BE2C (cell line): ENCODE data around the gene OR4D1.
"Not testable (repeated sequence)": the region's sequence is repeated elsewhere in the genome, so short reads cannot be mapped to it uniquely, and the experiment has no call there.

Experiments
- DNase-seq: peaks from one replicate; pipeline ENCODE4 v3.0.0-alpha.2; 2020
- H3K27me3 ChIP-seq: fragments of 250-450 bp; sonication (Bioruptor Pico); 2 replicates; pipeline ENCODE4 v1.5.1; 2020; ENCODE audit warnings: mild to moderate bottlenecking
- H3K36me3 ChIP-seq: fragments of 250-450 bp; sonication (Bioruptor Pico); 2 replicates; pipeline ENCODE4 v1.5.1; 2020; ENCODE audit warnings: mild to moderate bottlenecking
- H3K4me1 ChIP-seq: fragments of 250-450 bp; sonication (Bioruptor Pico); 2 replicates; pipeline ENCODE4 v1.5.1; 2020
- H3K4me3 ChIP-seq: 2 replicates; pipeline ENCODE4 v1.5.1; 2011; ENCODE audit warnings: low read depth, low read length
- H3K9me3 ChIP-seq: fragments of 250-450 bp; sonication (Bioruptor Pico); 2 replicates; pipeline ENCODE4 v1.5.1; 2020
- CTCF ChIP-seq: IDR thresholded peaks from 2 replicates; pipeline ENCODE4 v1.5.1; 2012; ENCODE audit warnings: mild to moderate bottlenecking, low read depth, low read length

The OR4D1 gene

DNA sequence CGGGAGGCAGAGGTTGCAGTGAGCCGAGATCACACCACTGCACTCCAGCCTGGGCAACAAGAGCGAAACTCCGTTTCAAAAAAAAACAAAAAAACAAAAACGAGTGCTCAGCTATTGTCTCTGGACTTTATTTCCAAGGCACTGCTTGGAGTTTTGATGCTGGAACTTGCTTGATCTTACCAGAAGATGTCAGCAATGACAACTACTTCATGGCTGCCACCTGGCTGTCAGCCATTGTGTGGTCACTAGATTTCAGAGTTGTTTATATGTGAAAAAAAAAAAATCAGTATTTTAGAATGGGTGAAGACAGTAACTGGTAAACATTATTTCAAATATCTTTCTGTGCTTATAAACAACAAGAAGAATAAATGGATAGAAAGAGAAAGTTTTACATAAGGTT is 26.3 kb upstream of the OR4D1 start:
- H3K36me3 ChIP-seq = no peaks in the 10 kb centered on the region
- no peak overlapping the region for H3K4me3 ChIP-seq
- no peaks in the 10 kb centered on the region for H3K4me1 ChIP-seq
- H3K27me3 ChIP-seq = peaks cover 53% of the 10 kb centered on the region
- peak; percentile 60 for TF ChIP-seq CTCF
- H3K9me3 ChIP-seq = no peaks in the 10 kb centered on the region
- peak; percentile 23 for DNase-seq

GRCh38 chr17:58127846-58128245 is 20.3 kb upstream of the OR4D1 start:
- Histone ChIP-seq H3K9me3 (no peaks in the 10 kb centered on the region), H3K4me1 (no peaks in the 10 kb centered on the region), H3K27me3 (peaks cover 57% of the 10 kb centered on the region), H3K4me3 (no peak overlapping the region), H3K36me3 (no peaks in the 10 kb centered on the region)
- no peak for TF ChIP-seq CTCF
- DNase-seq = no peak

- H3K9me3 ChIP-seq, DNase-seq, H3K4me3 ChIP-seq, H3K36me3 ChIP-seq, H3K4me1 ChIP-seq: not testable (repeated sequence)
- H3K27me3 ChIP-seq = peaks cover 63% of the 10 kb centered on the region
Measured at GRCh38 chr17:58132697-58133096, 15.5 kb upstream of the OR4D1 start.

GRCh38 chr17:58136669-58137279 is 11.4 kb upstream of the OR4D1 start:
- DNase-seq = peak; percentile 49
- peak; percentile 77 for TF ChIP-seq CTCF

DNA sequence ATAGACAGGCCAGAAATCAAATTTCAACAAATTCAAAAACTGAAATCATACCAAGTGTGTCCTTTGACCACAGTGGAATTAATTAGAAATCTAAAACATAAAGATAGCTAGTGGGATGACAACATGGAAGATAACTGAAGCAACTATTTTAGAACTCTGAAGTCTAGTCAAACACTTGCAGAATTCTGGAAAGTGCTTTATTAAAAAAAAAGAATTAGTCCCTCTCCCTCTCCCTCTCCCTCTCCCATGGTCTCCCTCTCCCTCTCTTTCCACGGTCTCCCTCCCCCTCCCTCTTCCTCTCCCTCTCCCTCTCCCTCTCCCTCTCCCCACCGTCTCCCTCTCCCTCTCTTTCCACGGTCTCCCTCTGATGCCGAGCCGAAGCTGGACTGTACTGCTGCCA is 6.7 kb upstream of the OR4D1 start:
- H3K27me3 ChIP-seq = peaks cover 62% of the 10 kb centered on the region
- no peak for TF ChIP-seq CTCF
- no peak for DNase-seq

More at GRCh38 chr17:58136669-58137279, 11.4 kb upstream of the OR4D1 start:
- Histone ChIP-seq H3K4me1 (no peaks in the 10 kb centered on the region), H3K9me3 (no peaks in the 10 kb centered on the region), H3K36me3 (no peaks in the 10 kb centered on the region), H3K27me3 (peaks cover 76% of the 10 kb centered on the region), H3K4me3 (no peak overlapping the region)

DNA sequence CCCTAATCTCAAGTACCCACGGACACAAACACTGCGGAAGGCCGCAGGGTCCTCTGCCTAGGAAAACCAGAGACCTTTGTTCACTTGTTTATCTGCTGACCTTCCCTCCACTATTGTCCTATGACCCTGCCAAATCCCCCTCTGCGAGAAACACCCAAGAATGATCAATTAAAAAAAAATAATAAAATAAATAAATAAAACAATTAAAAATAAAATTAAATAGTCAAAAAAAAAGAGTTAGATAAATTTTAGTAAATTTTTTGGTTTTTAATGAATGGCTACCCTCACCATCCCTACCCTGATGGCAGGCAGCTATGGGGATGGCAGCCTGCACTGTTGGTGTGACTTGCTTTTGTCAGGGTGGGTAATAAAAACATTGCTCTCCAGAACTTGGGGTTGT is 4.8 kb upstream of the OR4D1 start:
- H3K36me3 ChIP-seq, DNase-seq, H3K4me1 ChIP-seq, H3K4me3 ChIP-seq, H3K9me3 ChIP-seq: not testable (repeated sequence)
- H3K27me3 ChIP-seq = peaks cover 62% of the 10 kb centered on the region

More for the DNA sequence above, 6.7 kb upstream of the OR4D1 start:
- no peak overlapping the region for H3K4me3 ChIP-seq
- H3K36me3 ChIP-seq = no peaks in the 10 kb centered on the region
- H3K9me3 ChIP-seq = no peaks in the 10 kb centered on the region; the same call in 1 of the 2 replicates
- no peaks in the 10 kb centered on the region for H3K4me1 ChIP-seq

- no peak for DNase-seq
- H3K27me3 ChIP-seq = peaks cover 62% of the 10 kb centered on the region
- no peak overlapping the region for H3K4me3 ChIP-seq
- no peak for TF ChIP-seq CTCF
- H3K4me1 ChIP-seq = no peaks in the 10 kb centered on the region
- no peaks in the 10 kb centered on the region; the same call in 1 of the 2 replicates for H3K9me3 ChIP-seq
- H3K36me3 ChIP-seq = no peaks in the 10 kb centered on the region
Measured at GRCh38 chr17:58144801-58145200, 3.4 kb upstream of the OR4D1 start.
